OCI-LY7 (cell line): ENCODE data around the gene GEMIN5. TPM values are rescaled to one million over a fixed set of nuclear protein-coding genes. Genes with fewer than 3 reads are reported as not detected.

Experiments
- BruUV-seq: library from RNA; stranded (reverse); fragments of 400-500 nt; replicated peaks from 2 replicates; lab custom pipeline; 2021; lab: Mats Ljungman, UMichigan
- CTCF ChIA-PET: fragments of 300-600 bp; sonication (Branson Sonifier 250); formaldehyde crosslinking; loops from one replicate; lab custom pipeline; 2022; ENCODE audit warnings: antibody characterized with exemption; ENCODE audit not compliant: unreplicated experiment; lab: Charles Lee
- POLR2A ChIA-PET: fragments of 300-600 bp; sonication (Branson Sonifier 250); formaldehyde crosslinking; loops from one replicate; lab custom pipeline; 2022; ENCODE audit warnings: antibody characterized with exemption; lab: Charles Lee
- DNase-seq: peaks from one replicate; pipeline ENCODE4 v3.0.0-alpha.2; 2015; ENCODE audit warnings: low spot score
- H2AFZ ChIP-seq: fragments of 200-600 bp; sonication (generic), shearing (Covaris generic); 2 replicates; pipeline ENCODE4 v1.6.1; 2014; ENCODE audit warnings: mild to moderate bottlenecking, antibody characterized with exemption, low read length, moderate library complexity
- H3K27ac ChIP-seq: fragments of 200-600 bp; sonication (generic); 2 replicates; pipeline ENCODE4 v1.5.1; 2014; ENCODE audit warnings: mixed run types, low read depth, mild to moderate bottlenecking, moderate library complexity, low read length, inconsistent platforms; ENCODE audit not compliant: poor library complexity, severe bottlenecking
- H3K36me3 ChIP-seq: fragments of 200-600 bp; sonication (generic); 2 replicates; pipeline ENCODE4 v1.6.1; 2014; ENCODE audit warnings: mild to moderate bottlenecking, antibody characterized with exemption, low read length, moderate library complexity, mixed read lengths; ENCODE audit not compliant: insufficient read depth
- H3K4me1 ChIP-seq: fragments of 200-600 bp; sonication (generic); 2 replicates; pipeline ENCODE4 v1.5.1; 2014; ENCODE audit warnings: mild to moderate bottlenecking, low read length; ENCODE audit not compliant: insufficient read depth, poor library complexity, severe bottlenecking
- H3K4me2 ChIP-seq: fragments of 200-600 bp; sonication (generic); 2 replicates; pipeline ENCODE4 v1.6.1; 2014; ENCODE audit warnings: mild to moderate bottlenecking, low read length
- H3K4me3 ChIP-seq: fragments of 200-600 bp; sonication (generic); 2 replicates; pipeline ENCODE4 v1.5.1; 2014; ENCODE audit warnings: mild to moderate bottlenecking, low read depth, low read length; ENCODE audit not compliant: poor library complexity, severe bottlenecking
- H3K79me2 ChIP-seq: fragments of 200-600 bp; sonication (generic); 2 replicates; pipeline ENCODE4 v1.6.1; 2016; ENCODE audit warnings: low read depth, mild to moderate bottlenecking, low read length, moderate library complexity, mixed read lengths; ENCODE audit not compliant: insufficient read depth
- H3K9me2 ChIP-seq: fragments of 200-600 bp; sonication (generic); 2 replicates; pipeline ENCODE4 v1.6.1; 2016; ENCODE audit warnings: mild to moderate bottlenecking, low read length, mixed read lengths; ENCODE audit not compliant: insufficient read depth
- H3K9me3 ChIP-seq: fragments of 200-600 bp; sonication (generic); 2 replicates; pipeline ENCODE4 v1.6.1; 2014; ENCODE audit warnings: mild to moderate bottlenecking, mixed run types, low read length, mixed read lengths
- H4K20me1 ChIP-seq: fragments of 200-600 bp; sonication (generic); 2 replicates; pipeline ENCODE4 v1.6.1; 2014; ENCODE audit warnings: mild to moderate bottlenecking, antibody characterized with exemption, low read length, moderate library complexity, mixed read lengths; ENCODE audit not compliant: insufficient read depth
- CTCF ChIP-seq: fragments of 200-600 bp; sonication (generic); conservative IDR thresholded peaks from 2 replicates; pipeline ENCODE4 v1.5.1; 2014; ENCODE audit warnings: mild to moderate bottlenecking, antibody characterized with exemption, low read length, moderate library complexity, mixed read lengths
- EZH2phosphoT487 ChIP-seq: fragments of 200-600 bp; sonication (generic); IDR thresholded peaks from 2 replicates; pipeline ENCODE4 v1.6.1; 2018; ENCODE audit warnings: low read depth, borderline replicate concordance, mild to moderate bottlenecking, mixed run types, antibody characterized with exemption, low read length, moderate library complexity, mixed read lengths
- intact Hi-C: fragments of 100-400 bp; cut with micrococcal nuclease; formaldehyde crosslinking; loops from one replicate; pipeline ENCODE4 v1.10.0; 2022; ENCODE audit not compliant: unreplicated experiment
- total RNA-seq, 2 experiments: library from RNA; depleted of rRNA in 1 of 2; stranded (reverse); fragments of >200 nt in 1 of 2; shearing (Covaris generic) in 1 of 2; gene quantifications; 2 replicates each; pipeline ENCODE4 v1.2.3, GENCODE V29; 2014 to 2022

Gene GEMIN5
- total RNA-seq, 2 experiments from 2014 or later, result 17.9 to 25.6 TPM

GRCh38 chr5:154898210-154898609, 39.8 kb downstream of the GEMIN5 start:
- Histone ChIP-seq H3K36me3 (peaks cover 97% of the 10 kb centered on the region), H2AFZ (no peak overlapping the region), H3K4me3 (no peak overlapping the region), H3K9me2 (no peaks in the 10 kb centered on the region), H3K4me2 (no peak overlapping the region), H3K79me2 (no peaks in the 10 kb centered on the region), H3K27ac (no peak overlapping the region), H4K20me1 (no peaks in the 10 kb centered on the region), H3K4me1 (no peaks in the 10 kb centered on the region), H3K9me3 (no peaks in the 10 kb centered on the region)
- no TSS peak for BruUV-seq
- CTCF ChIA-PET, result no interaction called here
- TF ChIP-seq CTCF (no peak), EZH2phosphoT487 (no peak)
- DNase-seq, result no peak
- intact Hi-C loops, result no loop called here
- POLR2A ChIA-PET, result interaction anchor here (0.6 to 1.2 kb wide), 2 partner anchors 8 to 9 kb away, joined by 3 to 6 read pairs; no protein-coding TSS in a partner anchor

- ChIA-PET CTCF (no interaction called here), POLR2A (interaction anchor here (0.5 to 1.0 kb wide), 2 partner anchors 21 to 1046 kb away, joined by 3 to 4 read pairs; no protein-coding TSS in a partner anchor)
- TF ChIP-seq CTCF, result no peak
- no peak for TF ChIP-seq EZH2phosphoT487
- H3K27ac ChIP-seq, result no peak overlapping the region
- no peaks in the 10 kb centered on the region for H4K20me1 ChIP-seq
- intact Hi-C loops, result no loop called here
- BruUV-seq, result no TSS peak
- no peaks in the 10 kb centered on the region for H3K9me3 ChIP-seq
- H2AFZ ChIP-seq, result no peak overlapping the region
- no peak overlapping the region for H3K4me3 ChIP-seq
- H3K9me2 ChIP-seq, result no peaks in the 10 kb centered on the region
- no peaks in the 10 kb centered on the region for H3K4me1 ChIP-seq
- H3K36me3 ChIP-seq, result peaks cover 96% of the 10 kb centered on the region
- no peak for DNase-seq
- H3K79me2 ChIP-seq, result no peaks in the 10 kb centered on the region
- H3K4me2 ChIP-seq, result no peak overlapping the region
These were observed 41.3 kb downstream of the GEMIN5 start for GRCh38 chr5:154896562-154897165.
